ENCODE data around the gene OBSCN.

Gene OBSCN

DNA sequence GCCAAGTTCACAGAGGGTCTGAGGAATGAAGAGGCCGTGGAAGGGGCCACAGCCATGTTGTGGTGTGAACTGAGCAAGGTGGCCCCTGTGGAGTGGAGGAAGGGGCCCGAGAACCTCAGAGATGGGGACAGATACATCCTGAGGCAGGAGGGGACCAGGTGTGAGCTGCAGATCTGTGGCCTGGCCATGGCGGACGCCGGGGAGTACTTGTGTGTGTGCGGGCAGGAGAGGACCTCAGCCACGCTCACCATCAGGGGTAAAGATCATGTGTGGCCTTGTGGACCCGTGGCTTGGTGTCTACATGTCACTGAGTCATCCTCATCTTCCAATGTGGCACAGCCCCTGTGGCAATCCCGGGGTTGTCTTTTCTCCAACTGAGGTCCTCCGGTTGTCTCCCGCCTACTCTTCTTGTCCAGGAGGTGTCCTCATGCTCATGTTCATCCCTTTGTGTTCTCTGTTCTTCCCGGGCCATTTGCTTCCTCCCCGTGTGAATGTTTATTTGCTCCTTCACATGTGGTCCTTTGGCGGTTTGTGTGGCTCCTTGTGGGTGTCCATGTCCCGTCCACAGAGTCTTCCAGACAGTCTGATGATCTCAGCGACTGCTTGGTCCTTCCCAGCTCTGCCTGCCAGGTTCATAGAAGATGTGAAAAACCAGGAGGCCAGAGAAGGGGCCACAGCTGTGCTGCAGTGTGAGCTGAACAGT is 84.2 kb downstream of the OBSCN start:
- no peak for DNase-seq (ENCODE audit: low spot score)

DNA sequence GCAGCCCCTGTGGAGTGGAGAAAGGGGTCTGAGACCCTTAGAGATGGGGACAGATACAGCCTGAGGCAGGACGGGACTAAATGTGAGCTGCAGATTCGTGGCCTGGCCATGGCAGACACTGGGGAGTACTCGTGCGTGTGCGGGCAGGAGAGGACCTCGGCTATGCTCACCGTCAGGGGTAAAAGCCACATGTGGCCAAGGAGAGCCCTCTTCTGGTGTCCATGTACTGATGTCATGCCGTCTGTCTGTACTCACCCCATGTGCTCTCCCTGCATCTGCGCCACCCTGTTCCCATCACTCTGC is 84.7 kb downstream of the OBSCN start:
- no peak for DNase-seq (ENCODE audit: low spot score)

DNA sequence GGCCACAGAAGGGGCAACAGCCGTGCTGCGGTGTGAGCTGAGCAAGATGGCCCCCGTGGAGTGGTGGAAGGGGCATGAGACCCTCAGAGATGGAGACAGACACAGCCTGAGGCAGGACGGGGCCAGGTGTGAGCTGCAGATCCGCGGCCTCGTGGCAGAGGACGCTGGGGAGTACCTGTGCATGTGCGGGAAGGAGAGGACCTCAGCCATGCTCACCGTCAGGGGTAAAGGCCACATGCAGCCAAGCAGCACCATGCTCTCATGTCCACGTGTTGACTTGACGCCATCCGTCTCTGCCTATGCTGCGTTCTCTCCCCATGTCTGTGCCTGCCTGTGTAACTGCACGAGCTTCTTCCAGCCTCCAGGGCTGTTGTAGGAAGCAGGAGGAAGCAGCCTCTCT is 85.5 kb downstream of the OBSCN start:
- no peak for DNase-seq (ENCODE audit: low spot score)

DNA sequence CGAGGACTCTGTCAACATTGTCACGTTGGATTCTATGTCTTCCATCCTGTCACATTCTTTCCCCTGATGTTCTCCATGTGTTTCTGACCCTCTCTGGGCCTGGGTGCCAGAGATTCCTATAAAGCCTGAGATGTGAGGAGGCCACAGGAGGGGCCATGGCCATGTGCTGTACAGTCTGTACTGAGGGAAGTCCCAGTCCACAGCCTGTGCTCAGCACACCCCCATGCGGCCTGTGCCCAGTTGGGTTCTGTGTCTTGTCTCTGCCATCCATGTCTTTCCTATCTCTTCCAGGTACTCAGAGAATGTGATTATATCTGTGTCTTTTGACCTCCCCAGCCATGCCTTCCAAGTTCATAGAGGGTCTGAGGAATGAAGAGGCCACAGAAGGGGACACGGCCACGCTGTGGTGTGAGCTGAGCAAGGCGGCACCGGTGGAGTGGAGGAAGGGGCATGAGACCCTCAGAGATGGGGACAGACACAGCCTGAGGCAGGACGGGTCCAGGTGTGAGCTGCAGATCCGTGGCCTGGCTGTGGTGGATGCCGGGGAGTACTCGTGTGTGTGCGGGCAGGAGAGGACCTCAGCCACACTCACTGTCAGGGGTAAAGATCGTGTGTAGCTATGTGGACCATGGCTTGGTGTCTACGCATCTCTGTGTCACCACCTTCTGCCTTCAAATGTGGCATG is 86.1 kb downstream of the OBSCN start:
- DNase-seq (ENCODE audit: low spot score): no peak

DNA sequence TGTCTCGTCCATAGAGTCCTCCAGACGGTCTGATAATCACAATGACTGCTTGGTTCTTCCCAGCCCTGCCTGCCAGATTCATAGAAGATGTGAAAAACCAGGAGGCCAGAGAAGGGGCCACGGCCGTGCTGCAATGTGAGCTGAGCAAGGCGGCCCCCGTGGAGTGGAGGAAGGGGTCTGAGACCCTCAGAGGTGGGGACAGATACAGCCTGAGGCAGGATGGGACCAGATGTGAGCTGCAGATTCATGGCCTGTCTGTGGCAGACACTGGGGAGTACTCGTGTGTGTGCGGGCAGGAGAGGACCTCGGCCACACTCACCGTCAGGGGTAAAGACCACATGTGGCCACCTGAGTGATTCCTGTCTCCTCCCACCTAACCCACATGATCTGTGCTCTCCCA is 86.9 kb downstream of the OBSCN start:
- DNase-seq (ENCODE audit: low spot score): no peak

DNA sequence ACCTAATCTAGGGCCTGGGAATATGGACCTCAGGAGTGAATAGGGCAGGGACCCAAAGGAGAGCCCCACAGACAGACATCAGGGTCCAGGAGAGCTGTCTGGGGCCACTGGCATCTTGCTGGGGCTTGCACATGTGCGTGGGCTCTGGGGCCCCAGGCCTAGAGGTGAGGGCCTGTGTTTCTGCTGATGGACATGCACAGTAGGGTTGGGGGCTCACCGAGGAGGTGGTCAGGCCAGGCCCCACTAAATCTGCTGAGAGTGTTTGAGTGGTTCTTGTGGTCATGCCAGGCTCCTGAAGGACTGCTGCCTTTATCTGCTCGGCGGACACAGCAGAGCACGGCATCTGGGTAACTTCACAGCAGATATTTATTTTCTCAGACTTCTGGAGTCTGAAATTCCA is 87.4 kb downstream of the OBSCN start:
- no peak for DNase-seq (ENCODE audit: low spot score)

DNA sequence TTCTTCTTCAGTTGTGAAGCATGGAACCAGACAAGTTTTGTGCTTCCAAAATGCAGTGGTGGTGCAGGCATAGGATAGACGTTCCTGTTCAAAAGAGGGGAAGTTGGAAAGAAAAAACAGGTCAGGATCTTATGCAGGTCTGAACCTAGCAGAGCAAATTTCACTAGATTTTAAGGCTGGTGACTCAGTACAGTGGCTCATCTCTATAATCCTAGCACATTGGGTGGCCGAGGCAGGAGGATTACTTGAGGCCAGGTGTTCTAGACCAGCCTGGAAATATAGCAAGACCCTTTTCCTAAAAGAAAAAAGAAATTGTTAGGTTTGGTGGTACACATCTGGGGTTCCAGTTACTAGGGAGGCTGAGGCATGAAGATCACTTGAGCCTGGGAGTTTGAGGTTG is 88.1 kb downstream of the OBSCN start:
- no peak for DNase-seq (ENCODE audit: low spot score)

DNA sequence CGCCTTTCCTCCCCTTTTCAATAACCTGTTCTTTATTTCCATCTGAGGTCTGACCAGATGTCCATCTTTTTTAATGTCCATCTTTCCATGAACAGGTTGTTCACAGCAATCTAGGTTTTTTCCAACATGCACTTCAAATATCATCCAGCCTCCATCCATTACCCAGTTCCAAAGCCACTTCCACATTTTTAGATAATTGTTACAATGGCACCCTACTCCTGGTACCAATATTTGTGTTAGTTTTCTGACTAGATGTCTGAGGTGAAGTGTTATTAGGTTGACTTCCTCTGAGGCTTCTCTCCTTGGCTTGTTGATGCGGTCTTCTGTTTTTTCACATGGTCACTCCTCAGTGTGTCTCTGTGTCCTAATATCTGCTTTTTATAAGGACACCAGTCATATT is 89.4 kb downstream of the OBSCN start:
- DNase-seq (ENCODE audit: low spot score): no peak

DNA sequence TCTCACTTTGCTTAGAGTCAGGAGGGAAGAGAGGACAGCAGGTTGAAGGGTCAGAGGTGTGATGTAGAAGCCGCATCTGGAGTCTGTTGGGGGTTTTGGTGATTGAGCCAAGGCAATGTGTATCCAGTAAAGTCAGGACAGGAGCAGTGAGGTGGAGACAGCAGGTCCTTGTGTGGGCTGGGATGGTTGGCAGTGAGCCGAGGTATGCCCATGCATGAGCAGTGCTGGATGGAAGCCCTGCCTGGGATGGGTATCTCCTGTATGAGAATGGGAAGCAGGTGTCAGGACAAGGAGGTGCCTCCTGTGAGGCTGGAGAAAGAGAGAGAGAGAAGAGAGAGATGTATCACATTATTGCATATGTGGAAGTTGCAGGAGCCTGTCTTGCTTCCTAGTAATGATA is 90.0 kb downstream of the OBSCN start:
- no peak for DNase-seq (ENCODE audit: low spot score)

DNA sequence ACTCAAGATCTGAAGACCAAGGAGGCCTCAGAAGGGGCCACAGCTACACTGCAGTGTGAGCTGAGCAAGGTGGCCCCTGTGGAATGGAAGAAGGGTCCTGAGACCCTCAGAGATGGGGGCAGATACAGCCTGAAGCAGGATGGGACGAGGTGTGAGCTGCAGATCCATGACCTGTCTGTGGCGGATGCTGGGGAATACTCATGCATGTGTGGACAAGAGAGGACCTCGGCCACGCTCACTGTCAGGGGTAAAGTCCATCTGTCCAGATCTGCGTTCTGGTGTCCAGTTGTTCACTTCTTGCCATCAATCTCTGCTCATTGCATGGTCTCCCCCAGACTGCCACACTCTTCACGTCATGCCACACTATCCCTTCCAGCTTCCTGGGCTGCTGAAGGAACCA is 90.6 kb downstream of the OBSCN start:
- no peak for DNase-seq (ENCODE audit: low spot score)

DNA sequence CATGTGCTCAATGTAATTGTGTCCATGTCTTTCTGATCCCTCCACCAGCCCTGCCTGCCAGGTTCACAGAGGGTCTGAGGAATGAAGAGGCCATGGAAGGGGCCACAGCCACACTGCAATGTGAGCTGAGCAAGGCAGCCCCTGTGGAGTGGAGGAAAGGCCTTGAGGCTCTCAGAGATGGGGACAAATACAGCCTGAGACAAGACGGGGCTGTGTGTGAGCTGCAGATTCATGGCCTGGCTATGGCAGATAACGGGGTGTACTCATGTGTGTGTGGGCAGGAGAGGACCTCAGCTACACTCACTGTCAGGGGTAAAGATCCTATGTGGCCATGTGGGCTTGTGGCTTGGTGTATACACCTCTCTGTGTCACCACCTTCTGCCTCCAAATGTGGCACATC is 91.4 kb downstream of the OBSCN start:
- no peak for DNase-seq (ENCODE audit: low spot score)

DNA sequence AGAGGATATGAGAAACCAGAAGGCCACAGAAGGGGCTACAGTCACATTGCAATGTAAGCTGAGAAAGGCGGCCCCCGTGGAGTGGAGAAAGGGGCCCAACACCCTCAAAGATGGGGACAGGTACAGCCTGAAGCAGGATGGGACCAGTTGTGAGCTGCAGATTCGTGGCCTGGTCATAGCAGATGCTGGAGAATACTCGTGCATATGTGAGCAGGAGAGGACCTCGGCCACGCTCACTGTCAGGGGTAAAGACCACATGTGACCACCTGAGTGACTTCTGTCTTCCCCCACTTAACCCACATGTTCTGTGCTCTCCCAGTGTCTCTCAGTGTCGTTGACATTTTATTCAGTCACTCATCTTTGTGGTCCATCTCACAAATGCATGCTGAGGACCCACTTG is 92.1 kb downstream of the OBSCN start:
- no peak for DNase-seq (ENCODE audit: low spot score)

DNA sequence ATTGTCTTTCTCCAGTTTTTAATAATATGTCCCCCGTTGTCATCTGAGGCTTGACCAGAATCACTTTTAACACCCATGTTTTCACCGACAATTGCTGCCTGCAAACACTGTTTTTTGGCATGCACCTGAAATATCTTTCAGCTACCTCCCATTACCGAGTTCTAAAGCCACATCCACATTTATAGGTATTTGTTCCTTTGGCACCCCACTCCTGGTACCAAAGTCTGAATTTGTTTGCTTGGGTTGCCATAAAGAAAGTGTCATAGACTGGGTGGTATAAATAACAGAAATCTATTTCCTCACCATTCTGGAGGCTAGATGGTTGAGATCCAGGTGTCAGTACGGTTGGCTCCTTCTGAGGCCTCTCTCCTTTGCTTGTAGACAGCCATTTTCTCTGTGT is 94.2 kb downstream of the OBSCN start:
- no peak for DNase-seq (ENCODE audit: low spot score)

DNA sequence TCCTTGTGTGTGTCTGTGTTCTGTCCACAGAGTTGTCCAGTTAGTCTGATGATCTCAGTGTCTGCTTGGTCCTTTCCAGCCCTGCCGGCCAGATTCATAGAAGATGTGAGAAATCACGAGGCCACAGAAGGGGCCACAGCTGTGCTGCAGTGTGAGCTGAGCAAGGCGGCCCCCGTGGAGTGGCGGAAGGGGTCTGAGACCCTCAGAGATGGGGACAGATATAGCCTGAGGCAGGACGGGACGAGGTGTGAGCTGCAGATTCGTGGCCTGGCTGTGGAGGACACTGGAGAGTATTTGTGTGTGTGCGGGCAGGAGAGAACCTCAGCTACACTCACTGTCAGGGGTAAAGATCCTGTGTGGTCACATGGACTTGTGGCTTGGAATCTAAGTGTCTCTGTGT is 95.8 kb downstream of the OBSCN start:
- no peak for DNase-seq (ENCODE audit: low spot score)

DNA sequence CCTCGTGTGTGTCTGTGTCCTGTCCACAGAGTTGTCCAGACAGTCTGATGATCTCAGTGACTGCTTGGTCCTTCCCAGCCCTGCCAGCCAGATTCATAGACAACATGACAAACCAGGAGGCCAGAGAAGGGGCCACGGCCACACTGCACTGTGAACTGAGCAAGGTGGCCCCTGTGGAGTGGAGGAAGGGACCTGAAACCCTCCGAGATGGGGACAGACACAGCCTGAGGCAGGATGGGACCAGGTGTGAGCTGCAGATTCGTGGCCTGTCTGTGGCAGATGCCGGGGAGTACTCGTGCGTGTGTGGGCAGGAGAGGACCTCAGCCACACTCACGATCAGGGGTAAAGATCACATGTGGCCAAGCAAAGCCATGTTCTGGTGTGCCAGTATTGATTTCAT is 96.4 kb downstream of the OBSCN start:
- no peak for DNase-seq (ENCODE audit: low spot score)

DNA sequence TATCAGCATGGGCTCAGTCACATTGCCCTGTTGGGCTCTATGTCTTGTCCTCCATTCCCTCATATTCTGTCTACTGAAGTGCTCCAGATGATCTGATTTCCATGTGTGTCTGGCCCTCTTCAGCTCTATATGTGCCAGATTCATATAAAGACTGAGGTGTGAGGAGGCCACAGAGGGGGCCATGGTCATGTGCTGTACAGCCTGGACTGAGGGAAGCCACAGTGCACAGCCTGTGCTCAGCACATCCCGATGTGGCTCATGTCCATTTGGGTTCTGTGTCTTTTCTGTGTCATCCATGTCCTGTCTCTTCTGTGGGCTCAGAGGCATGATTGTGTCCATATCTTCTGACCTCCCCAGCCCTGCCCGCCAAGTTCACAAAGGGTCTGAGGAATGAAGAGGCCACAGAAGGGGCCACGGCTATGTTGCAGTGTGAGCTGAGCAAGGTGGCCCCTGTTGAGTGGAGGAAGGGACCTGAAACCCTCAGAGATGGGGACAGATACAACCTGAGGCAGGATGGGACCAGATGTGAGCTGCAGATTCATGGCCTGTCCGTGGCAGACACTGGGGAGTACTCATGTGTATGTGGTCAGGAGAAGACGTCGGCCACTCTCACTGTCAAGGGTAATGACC is 97.0 kb downstream of the OBSCN start:
- DNase-seq (ENCODE audit: low spot score): no peak

DNA sequence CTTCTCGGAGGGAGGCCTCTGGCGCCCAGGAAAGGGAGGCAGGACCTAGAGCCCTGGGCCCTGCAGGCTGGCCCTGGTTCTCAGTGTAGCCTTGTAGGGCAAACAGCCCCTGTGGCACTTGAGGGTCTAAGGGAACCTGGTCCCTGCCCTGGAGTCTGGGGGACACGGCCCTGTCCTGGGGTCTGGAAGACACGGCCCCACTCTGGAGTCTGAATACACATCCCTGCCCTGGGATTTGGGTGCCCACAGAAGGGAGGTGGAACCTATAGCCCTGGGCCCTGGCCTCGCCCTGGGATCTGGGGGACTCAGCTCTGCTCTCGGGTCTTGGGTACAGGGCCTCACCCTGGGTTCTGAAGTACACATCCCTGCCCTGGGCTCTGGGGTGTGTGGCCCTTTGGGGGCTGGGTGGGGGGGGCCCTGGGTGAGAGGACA is 97.9 kb downstream of the OBSCN start:
- no peak for DNase-seq (ENCODE audit: low spot score)

DNA sequence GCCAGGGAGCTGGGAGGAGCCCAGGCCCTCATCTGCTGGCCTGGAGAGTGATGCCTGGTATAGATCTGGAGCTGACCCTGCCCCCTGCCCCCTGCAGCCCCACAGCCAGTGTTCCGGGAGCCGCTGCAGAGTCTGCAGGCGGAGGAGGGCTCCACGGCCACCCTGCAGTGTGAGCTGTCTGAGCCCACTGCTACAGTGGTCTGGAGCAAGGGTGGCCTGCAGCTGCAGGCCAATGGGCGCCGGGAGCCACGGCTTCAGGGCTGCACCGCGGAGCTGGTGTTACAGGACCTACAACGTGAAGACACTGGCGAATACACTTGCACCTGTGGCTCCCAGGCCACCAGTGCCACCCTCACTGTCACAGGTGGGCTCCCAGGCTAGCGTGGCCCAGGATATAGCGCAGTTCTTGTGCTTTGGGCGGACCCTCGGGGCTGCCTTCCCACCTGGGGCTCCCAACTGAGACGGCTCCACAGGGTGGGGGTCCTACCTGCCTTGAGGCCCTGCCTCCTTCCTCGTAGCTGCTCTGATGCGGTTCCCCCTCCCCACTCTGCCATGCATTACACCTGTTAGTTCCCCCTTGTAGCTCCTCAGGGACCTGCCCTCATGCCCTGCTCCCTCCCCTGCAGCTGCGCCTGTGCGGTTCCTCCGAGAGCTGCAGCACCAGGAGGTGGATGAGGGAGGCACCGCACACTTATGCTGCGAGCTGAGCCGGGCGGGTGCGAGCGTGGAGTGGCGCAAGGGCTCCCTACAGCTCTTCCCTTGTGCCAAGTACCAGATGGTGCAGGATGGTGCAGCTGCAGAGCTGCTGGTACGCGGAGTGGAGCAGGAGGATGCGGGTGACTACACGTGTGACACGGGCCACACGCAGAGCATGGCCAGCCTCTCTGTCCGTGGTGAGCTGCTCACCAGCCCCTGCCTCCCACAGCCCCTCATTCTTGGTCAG is 98.7 kb downstream of the OBSCN start:
- DNase-seq (ENCODE audit: low spot score): no peak

DNA sequence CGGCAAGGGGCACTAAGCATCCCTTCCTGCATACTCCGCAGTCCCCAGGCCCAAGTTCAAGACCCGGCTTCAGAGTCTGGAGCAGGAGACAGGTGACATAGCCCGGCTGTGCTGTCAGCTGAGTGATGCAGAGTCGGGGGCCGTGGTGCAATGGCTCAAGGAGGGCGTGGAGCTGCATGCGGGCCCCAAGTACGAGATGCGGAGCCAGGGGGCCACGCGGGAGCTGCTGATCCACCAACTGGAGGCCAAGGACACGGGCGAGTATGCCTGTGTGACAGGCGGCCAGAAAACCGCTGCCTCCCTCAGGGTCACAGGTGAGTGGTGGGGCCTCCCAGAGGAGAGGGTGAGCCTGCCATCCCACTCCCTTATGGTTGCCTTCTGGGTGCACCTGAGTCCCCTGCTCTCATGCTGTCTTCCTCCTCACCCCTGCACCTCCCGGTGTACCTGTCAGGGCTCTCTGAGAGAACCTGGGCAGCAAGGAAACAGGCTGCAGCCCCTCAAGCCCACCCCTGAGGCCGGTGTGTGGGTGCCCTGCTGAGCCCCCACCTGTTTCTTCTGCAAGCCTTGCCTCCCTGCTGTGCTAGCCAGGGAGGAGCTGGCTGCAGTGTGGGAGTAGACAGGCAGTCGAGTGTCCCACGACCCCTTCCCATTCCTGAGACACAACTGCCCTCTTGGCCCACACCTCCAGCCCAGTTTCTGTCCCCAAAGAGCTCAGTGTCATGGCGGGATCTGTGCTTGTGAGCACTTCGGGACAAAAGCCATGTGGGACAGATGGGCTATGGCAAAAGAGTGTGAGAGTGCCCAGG is 99.6 kb downstream of the OBSCN start:
- DNase-seq (ENCODE audit: low spot score): no peak

DNA sequence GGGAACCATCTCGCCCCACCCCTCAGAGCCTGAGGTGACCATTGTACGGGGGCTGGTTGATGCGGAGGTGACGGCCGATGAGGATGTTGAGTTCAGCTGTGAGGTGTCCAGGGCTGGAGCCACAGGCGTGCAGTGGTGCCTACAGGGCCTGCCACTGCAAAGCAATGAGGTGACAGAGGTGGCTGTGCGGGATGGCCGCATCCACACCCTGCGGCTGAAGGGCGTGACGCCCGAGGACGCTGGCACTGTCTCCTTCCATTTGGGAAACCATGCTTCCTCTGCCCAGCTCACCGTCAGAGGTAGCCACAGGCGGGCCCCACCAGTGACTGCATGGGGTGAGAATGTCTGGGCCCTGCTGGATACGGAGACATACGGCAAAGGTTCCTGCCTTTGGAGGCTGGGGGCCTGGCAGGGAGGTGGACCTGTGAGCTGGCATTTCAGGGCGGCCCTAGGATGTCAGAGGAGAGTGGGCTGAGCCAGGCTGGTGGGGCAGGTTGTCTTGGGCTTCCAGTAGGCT is 100.3 kb downstream of the OBSCN start:
- no peak for DNase-seq (ENCODE audit: low spot score)

DNA sequence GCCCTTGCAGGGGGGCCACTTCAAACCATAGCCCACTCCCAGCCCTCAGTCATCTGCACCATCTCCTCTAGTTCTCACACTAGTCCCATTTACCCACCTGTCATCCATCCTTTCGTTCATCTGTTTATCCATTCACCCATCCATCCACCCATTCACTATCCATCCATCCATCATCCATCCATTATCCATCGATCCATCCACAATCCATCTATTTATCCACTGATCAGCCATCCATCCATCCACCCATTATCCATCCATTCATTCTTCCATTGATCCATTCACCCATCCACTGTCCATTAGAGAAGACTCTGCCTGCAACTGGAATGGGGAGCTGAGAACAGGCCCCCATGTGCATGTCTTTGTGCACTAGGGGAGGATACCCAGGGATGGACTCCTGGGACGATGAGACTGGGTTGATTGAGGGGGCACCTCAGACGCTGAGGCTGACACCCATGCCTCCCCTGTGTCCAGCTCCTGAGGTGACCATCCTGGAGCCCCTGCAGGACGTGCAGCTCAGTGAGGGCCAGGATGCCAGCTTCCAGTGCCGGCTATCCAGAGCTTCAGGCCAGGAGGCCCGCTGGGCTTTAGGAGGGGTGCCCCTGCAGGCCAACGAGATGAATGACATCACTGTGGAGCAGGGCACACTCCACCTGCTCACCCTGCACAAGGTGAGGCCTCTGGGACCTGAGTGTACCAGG is 100.9 kb downstream of the OBSCN start:
- no peak for DNase-seq (ENCODE audit: low spot score)
